Uterus (tissue), 2 donors: ENCODE results near the gene DNMT3A.

Experiments
- POLR2A ChIP-seq, 2 donors: fragments of 450-650 bp; IDR thresholded peaks; one replicate each; pipeline ENCODE4 v1.6.1; 2016; ENCODE audit warnings: antibody characterized with exemption in 2 of 2, mild to moderate bottlenecking in 1 of 2, moderate library complexity in 1 of 2
- TF ChIP-seq, protein P1 (sequence below), 4 experiments: fragments of 200-600 bp in 2 of 4; fragments of 450-650 bp in 2 of 4; sonication (generic) in 2 of 4; IDR thresholded peaks; one replicate each; pipeline ENCODE4 v1.5.1; 2016 to 2019; ENCODE audit warnings: antibody characterized with exemption in 4 of 4, mild to moderate bottlenecking in 2 of 4, moderate library complexity in 1 of 4

DNA sequence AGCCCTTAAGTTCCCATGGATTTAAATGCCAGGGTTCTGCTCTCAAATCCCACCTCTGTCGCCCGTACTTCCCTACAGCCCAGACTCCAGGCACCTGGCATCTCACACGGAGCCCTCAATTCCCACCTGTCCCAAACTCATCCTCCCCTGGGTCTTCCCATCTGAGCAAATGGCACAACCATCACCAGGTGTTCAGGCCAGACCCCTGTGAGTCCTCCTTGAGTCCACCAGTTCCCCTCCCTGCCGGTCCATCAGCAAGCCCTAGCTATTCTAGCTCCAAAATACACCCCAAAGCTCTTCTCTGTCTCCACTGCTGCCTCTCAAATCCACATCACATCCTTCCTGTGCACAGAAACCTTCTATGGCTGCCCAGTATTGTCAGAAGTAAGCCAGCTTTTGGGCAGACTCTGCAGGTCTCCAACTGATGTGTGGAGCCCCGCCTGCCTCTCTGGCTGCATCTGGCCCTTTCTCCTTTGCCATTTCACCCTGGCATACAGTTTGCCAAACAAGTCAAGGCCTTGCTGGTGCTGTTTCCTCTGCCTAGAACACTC, 67.7 kb downstream of the DNMT3A start:
- TF ChIP-seq, protein P1, sequence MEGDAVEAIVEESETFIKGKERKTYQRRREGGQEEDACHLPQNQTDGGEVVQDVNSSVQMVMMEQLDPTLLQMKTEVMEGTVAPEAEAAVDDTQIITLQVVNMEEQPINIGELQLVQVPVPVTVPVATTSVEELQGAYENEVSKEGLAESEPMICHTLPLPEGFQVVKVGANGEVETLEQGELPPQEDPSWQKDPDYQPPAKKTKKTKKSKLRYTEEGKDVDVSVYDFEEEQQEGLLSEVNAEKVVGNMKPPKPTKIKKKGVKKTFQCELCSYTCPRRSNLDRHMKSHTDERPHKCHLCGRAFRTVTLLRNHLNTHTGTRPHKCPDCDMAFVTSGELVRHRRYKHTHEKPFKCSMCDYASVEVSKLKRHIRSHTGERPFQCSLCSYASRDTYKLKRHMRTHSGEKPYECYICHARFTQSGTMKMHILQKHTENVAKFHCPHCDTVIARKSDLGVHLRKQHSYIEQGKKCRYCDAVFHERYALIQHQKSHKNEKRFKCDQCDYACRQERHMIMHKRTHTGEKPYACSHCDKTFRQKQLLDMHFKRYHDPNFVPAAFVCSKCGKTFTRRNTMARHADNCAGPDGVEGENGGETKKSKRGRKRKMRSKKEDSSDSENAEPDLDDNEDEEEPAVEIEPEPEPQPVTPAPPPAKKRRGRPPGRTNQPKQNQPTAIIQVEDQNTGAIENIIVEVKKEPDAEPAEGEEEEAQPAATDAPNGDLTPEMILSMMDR (IDR thresholded peaks at IDR 0.05) = no peak
- TF ChIP-seq POLR2A (IDR thresholded peaks at IDR 0.05) = no peak
